Measurements from ENCODE around the gene NR1H3.

The NR1H3 gene

DNA sequence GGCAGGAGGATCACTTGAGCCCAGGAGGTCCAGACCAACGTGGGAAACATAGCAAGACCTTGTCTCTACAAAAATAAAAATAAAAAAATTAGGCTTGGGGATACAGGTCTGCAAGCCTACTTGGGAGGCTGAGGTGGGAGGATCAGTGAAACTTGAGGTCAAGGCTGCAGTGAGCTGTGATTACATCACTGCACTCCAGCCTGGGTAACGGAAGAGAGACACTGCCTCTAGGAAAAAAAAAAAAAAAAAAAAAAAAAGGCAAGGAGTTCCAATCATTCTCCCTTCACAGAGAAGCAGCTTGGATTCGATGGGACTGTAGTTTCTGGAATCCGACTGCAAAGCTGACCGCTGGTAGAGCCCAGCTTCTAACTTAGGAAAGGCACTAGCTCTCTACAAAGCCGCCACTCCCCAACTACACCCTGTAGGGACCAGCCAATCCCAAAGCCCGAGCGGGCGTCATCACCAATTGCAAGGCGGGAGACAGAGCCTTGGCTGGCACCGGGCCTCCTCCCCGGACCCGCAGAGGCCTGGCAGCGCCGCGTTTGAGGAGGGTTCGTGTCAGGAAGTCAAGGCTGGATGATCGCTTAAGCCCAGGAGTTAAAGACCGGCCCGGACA is 43.7 kb upstream of the NR1H3 start:
- Histone ChIP-seq H3K27me3 (ENCODE audit: insufficient read depth, low read depth) (no peaks in the 10 kb centered on the region), H3K4me3 (IDR thresholded peaks at IDR 0.05; ENCODE audit: insufficient read depth, low read depth, low read length) (no peak overlapping the region), H2AFZ (ENCODE audit: low read depth) (peak overlapping the region; percentile 98), H3K79me2 (ENCODE audit: insufficient read depth, low read depth) (peaks cover 6% of the 10 kb centered on the region; the same call in 1 of the 2 replicates), H4K20me1 (ENCODE audit: insufficient read depth) (no peaks in the 10 kb centered on the region), H3K4me1 (ENCODE audit: low read depth, poor library complexity, severe bottlenecking) (peaks cover 10% of the 10 kb centered on the region), H3K36me3 (ENCODE audit: insufficient read depth) (no peaks in the 10 kb centered on the region), H3K4me2 (peak overlapping the region; percentile 97; the same call in 1 of the 2 replicates), H3K9ac (peak overlapping the region; percentile 96), H3K27ac (peak overlapping the region; percentile 44)
- TF ChIP-seq, protein P1, sequence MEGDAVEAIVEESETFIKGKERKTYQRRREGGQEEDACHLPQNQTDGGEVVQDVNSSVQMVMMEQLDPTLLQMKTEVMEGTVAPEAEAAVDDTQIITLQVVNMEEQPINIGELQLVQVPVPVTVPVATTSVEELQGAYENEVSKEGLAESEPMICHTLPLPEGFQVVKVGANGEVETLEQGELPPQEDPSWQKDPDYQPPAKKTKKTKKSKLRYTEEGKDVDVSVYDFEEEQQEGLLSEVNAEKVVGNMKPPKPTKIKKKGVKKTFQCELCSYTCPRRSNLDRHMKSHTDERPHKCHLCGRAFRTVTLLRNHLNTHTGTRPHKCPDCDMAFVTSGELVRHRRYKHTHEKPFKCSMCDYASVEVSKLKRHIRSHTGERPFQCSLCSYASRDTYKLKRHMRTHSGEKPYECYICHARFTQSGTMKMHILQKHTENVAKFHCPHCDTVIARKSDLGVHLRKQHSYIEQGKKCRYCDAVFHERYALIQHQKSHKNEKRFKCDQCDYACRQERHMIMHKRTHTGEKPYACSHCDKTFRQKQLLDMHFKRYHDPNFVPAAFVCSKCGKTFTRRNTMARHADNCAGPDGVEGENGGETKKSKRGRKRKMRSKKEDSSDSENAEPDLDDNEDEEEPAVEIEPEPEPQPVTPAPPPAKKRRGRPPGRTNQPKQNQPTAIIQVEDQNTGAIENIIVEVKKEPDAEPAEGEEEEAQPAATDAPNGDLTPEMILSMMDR (conservative IDR thresholded peaks at IDR 0.05; ENCODE audit: low read depth, low read length): no peak

DNA sequence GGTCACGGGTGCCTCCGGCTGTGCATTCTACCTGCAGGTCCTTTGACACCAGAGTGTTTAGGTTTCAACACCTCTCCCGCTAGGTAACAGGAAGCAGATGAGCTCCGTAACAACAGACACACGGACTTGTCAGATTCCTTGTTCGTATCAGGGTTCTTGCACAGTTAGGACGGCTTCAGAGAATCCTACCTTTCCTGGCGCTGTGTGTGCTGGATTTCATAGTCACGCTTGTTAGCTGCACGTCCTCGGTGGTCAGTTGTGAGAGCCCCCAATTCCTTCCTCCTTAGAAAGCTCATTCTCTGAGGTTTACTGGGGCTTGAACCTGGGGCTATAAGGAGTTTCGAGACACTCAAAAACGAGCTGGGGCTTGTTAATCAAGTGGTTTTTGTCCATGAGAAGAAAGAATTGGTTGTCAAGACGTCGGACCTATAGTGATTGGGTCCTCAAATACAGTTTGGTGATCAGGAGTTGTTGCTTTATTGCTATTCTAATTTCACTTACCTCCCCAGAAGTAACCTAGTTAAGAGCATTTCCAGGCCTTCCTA is 42.4 kb upstream of the NR1H3 start:
- Histone ChIP-seq H3K4me2 (peak overlapping the region; percentile 97), H3K9ac (peak overlapping the region; percentile 96), H3K79me2 (ENCODE audit: insufficient read depth, low read depth) (peaks cover 6% of the 10 kb centered on the region; the same call in 1 of the 2 replicates), H2AFZ (ENCODE audit: low read depth) (peak overlapping the region; percentile 98), H4K20me1 (ENCODE audit: insufficient read depth) (no peaks in the 10 kb centered on the region), H3K36me3 (ENCODE audit: insufficient read depth) (no peaks in the 10 kb centered on the region), H3K4me1 (ENCODE audit: low read depth, poor library complexity, severe bottlenecking) (peaks cover 15% of the 10 kb centered on the region), H3K27ac (peak overlapping the region; percentile 97), H3K27me3 (ENCODE audit: insufficient read depth, low read depth) (no peaks in the 10 kb centered on the region), H3K4me3 (IDR thresholded peaks at IDR 0.05; ENCODE audit: insufficient read depth, low read depth, low read length) (no peak overlapping the region)
- TF ChIP-seq, protein P1 (conservative IDR thresholded peaks at IDR 0.05; ENCODE audit: low read depth, low read length): no peak

DNA sequence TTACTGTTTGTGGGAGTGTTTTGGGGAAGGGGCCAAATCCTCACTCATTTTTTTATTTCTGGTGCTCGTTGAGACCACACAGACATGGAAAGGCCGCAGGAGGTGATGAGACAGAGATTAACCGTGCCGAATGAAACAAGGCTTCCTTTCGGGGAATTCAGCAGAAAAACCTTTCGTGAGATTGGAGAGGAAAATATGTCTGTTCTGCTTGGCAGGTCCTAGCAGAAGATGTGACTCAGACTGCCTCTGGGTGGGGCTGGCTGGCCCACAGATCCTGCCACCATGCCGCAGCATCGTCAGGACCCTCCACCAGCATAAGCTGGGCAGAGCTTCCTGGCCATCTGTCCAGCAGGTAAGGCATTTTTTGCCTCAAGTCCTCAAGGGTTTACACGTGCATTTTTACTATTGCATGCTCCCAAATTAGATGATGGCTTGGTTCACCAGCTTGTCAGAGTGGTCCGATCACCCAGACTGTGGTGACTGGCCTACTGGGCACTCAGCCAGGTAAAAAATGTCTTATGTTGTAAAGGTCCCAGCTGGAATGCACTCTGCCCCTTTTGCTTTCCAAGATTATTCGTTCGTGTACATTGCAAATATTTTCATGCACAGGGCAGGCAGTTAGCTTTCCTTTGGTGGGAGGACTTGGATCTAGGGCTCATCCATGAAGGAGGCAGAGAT is 41.5 kb upstream of the NR1H3 start:
- peak overlapping the region; percentile 96; the same call in 1 of the 2 replicates for H3K9ac ChIP-seq
- peak overlapping the region; percentile 97; the same call in 1 of the 2 replicates for H3K27ac ChIP-seq
- no peaks in the 10 kb centered on the region for H3K36me3 ChIP-seq (ENCODE audit: insufficient read depth)
- peak overlapping the region; percentile 98; the same call in 1 of the 2 replicates for H2AFZ ChIP-seq (ENCODE audit: low read depth)
- H3K4me2 ChIP-seq: peak overlapping the region; percentile 97
- H3K27me3 ChIP-seq (ENCODE audit: insufficient read depth, low read depth): no peaks in the 10 kb centered on the region
- peaks cover 6% of the 10 kb centered on the region; the same call in 1 of the 2 replicates for H3K79me2 ChIP-seq (ENCODE audit: insufficient read depth, low read depth)
- TF ChIP-seq, protein P1 (conservative IDR thresholded peaks at IDR 0.05; ENCODE audit: low read depth, low read length): no peak
- H3K4me1 ChIP-seq (ENCODE audit: low read depth, poor library complexity, severe bottlenecking): peaks cover 16% of the 10 kb centered on the region
- no peak overlapping the region for H3K4me3 ChIP-seq (IDR thresholded peaks at IDR 0.05; ENCODE audit: insufficient read depth, low read depth, low read length)
- no peaks in the 10 kb centered on the region for H4K20me1 ChIP-seq (ENCODE audit: insufficient read depth)

DNA sequence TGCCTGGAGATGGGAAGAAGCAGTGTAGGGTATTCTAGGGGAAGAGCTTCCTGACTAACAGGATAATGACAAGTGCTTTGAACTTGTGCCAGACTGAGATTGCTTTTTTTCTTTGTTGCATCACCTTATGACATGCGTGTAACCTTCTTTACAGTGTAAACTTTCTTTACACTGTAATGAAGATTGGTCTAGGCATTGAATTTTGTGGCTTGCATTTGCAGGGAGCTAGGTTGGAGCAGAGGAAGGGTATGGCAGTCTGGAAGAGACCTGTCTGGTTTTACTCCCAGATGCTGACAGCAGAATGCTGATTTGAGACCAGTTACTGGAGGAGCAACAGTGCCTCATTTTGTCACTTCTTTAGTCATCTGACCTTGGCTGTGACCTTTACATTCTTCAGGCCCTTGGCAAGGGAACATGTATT is 37.4 kb upstream of the NR1H3 start:
- no peak overlapping the region for H3K4me3 ChIP-seq (IDR thresholded peaks at IDR 0.05; ENCODE audit: insufficient read depth, low read depth, low read length)
- no peak overlapping the region for H3K9ac ChIP-seq
- peaks cover 24% of the 10 kb centered on the region for H3K4me1 ChIP-seq (ENCODE audit: low read depth, poor library complexity, severe bottlenecking)
- no peak overlapping the region for H3K4me2 ChIP-seq
- H3K27ac ChIP-seq: no peak overlapping the region
- TF ChIP-seq, protein P1 (conservative IDR thresholded peaks at IDR 0.05; ENCODE audit: low read depth, low read length): no peak
- no peaks in the 10 kb centered on the region for H3K27me3 ChIP-seq (ENCODE audit: insufficient read depth, low read depth)
- no peak overlapping the region for H2AFZ ChIP-seq (ENCODE audit: low read depth)
- no peaks in the 10 kb centered on the region for H3K36me3 ChIP-seq (ENCODE audit: insufficient read depth)
- no peaks in the 10 kb centered on the region for H4K20me1 ChIP-seq (ENCODE audit: insufficient read depth)
- peaks cover 6% of the 10 kb centered on the region; the same call in 1 of the 2 replicates for H3K79me2 ChIP-seq (ENCODE audit: insufficient read depth, low read depth)
